Osteoblast (primary cell): ENCODE results near the gene SATB1. TPM values are rescaled to one million over a fixed set of nuclear protein-coding genes. Genes with fewer than 3 reads are reported as not detected.

Experiments used
- DNase-seq: peaks from one replicate; pipeline ENCODE4 v3.0.0; 2011; ENCODE audit warnings: low spot score, mixed read lengths; ENCODE audit not compliant: insufficient read length; ENCODE audit errors: missing footprints
- H2AFZ ChIP-seq: 2 replicates; pipeline ENCODE4 v1.6.0; 2011; ENCODE audit warnings: mild to moderate bottlenecking, low read length
- H3K27ac ChIP-seq: 2 replicates; pipeline ENCODE4 v1.5.1; 2011; ENCODE audit warnings: mild to moderate bottlenecking, low read depth, low read length, moderate library complexity
- H3K27me3 ChIP-seq: 2 replicates; pipeline ENCODE4 v1.6.0; 2012; ENCODE audit warnings: mild to moderate bottlenecking, control low read depth, inconsistent platforms, low read length, moderate library complexity; ENCODE audit not compliant: insufficient read depth
- H3K36me3 ChIP-seq: 2 replicates; pipeline ENCODE4 v1.5.1; 2011; ENCODE audit warnings: mild to moderate bottlenecking, low read length, control low read depth, moderate library complexity; ENCODE audit not compliant: insufficient read depth
- H3K4me1 ChIP-seq: 2 replicates; pipeline ENCODE4 v1.5.1; 2011; ENCODE audit warnings: mild to moderate bottlenecking, low read length, control low read depth, moderate library complexity; ENCODE audit not compliant: insufficient read depth
- H3K4me2 ChIP-seq: 2 replicates; pipeline ENCODE4 v1.6.0; 2011; ENCODE audit warnings: mild to moderate bottlenecking, low read length; ENCODE audit not compliant: insufficient read depth
- H3K4me3 ChIP-seq: fragments of 200-600 bp; sonication (generic); 3 replicates; pipeline ENCODE4 v1.5.1; 2012; ENCODE audit warnings: mild to moderate bottlenecking, low read length, inconsistent platforms; ENCODE audit not compliant: insufficient read depth
- H3K79me2 ChIP-seq: 2 replicates; pipeline ENCODE4 v1.6.0; 2012; ENCODE audit warnings: mild to moderate bottlenecking, low read length, control low read depth, inconsistent platforms; ENCODE audit not compliant: insufficient read depth
- H3K9me3 ChIP-seq: 2 replicates; pipeline ENCODE4 v1.5.1; 2011; ENCODE audit warnings: low read depth, low read length, control low read depth
- H4K20me1 ChIP-seq: 2 replicates; pipeline ENCODE4 v1.6.0; 2012; ENCODE audit warnings: mild to moderate bottlenecking, low read length, control low read depth; ENCODE audit not compliant: insufficient read depth
- total RNA-seq: library from RNA; depleted of rRNA; stranded (reverse); fragments of >200 nt; gene quantifications from 2 replicates; pipeline ENCODE4 v1.2.3, GENCODE V29; 2012
- TF ChIP-seq, protein P1 (sequence below): IDR thresholded peaks from 2 replicates; pipeline ENCODE4 v1.5.1; 2011; ENCODE audit warnings: mild to moderate bottlenecking, low read depth, low read length, moderate library complexity; ENCODE audit errors: extremely low read depth

Gene SATB1
- total RNA-seq, 1 donor: 29.0 TPM

GRCh38 chr3:18394384-18394995 is 30.6 kb downstream of the SATB1 start:
- Histone ChIP-seq H3K4me3 (no peak overlapping the region), H3K4me2 (no peak overlapping the region), H3K9me3 (no peaks in the 10 kb centered on the region), H3K27me3 (no peaks in the 10 kb centered on the region), H4K20me1 (no peaks in the 10 kb centered on the region), H3K36me3 (no peaks in the 10 kb centered on the region), H3K79me2 (no peaks in the 10 kb centered on the region), H3K27ac (no peak overlapping the region), H2AFZ (no peak overlapping the region), H3K4me1 (no peaks in the 10 kb centered on the region)
- TF ChIP-seq, protein P1, sequence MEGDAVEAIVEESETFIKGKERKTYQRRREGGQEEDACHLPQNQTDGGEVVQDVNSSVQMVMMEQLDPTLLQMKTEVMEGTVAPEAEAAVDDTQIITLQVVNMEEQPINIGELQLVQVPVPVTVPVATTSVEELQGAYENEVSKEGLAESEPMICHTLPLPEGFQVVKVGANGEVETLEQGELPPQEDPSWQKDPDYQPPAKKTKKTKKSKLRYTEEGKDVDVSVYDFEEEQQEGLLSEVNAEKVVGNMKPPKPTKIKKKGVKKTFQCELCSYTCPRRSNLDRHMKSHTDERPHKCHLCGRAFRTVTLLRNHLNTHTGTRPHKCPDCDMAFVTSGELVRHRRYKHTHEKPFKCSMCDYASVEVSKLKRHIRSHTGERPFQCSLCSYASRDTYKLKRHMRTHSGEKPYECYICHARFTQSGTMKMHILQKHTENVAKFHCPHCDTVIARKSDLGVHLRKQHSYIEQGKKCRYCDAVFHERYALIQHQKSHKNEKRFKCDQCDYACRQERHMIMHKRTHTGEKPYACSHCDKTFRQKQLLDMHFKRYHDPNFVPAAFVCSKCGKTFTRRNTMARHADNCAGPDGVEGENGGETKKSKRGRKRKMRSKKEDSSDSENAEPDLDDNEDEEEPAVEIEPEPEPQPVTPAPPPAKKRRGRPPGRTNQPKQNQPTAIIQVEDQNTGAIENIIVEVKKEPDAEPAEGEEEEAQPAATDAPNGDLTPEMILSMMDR: no peak
- no peak for DNase-seq

GRCh38 chr3:18393906-18394305 is 31.2 kb downstream of the SATB1 start:
- no peak for DNase-seq
- H3K79me2 ChIP-seq: no peaks in the 10 kb centered on the region
- no peaks in the 10 kb centered on the region for H3K9me3 ChIP-seq
- no peaks in the 10 kb centered on the region for H3K4me1 ChIP-seq
- no peak overlapping the region for H2AFZ ChIP-seq
- no peak overlapping the region for H3K4me3 ChIP-seq
- no peak overlapping the region for H3K27ac ChIP-seq
- H4K20me1 ChIP-seq: no peaks in the 10 kb centered on the region
- no peaks in the 10 kb centered on the region for H3K27me3 ChIP-seq
- H3K4me2 ChIP-seq: no peak overlapping the region
- TF ChIP-seq, protein P1: no peak
- no peaks in the 10 kb centered on the region for H3K36me3 ChIP-seq

DNA sequence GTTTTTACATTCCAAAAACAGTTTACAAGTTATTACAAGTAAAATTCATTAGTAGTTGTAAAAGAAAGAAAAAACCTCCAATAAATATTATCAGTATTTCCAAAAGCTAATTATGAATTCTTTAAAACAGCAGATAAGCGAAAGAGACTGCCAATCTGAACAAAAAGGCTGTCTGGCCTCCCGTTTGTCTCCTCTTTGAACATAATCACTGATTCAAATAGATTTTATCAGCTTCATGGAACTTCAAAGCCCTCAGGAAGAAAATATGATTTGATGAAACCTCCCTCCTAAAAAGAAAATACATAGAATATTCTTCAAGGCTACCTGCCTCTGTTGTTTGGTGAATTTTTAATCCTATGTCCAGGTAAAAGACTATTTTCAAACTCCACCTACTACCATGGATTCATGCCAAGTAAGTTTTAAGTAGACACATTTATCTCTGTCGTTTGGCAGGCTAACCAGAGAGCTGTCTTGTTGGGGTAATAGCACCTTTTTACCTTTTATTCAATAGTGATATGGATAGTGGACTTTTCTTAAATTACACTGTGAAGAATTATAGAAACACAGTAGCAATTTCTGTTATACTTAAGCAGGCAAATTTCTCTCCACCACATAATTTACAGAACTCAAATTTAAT is 35.0 kb downstream of the SATB1 start:
- Histone ChIP-seq H3K27me3 (no peaks in the 10 kb centered on the region), H2AFZ (no peak overlapping the region), H3K27ac (no peak overlapping the region), H3K9me3 (no peaks in the 10 kb centered on the region), H3K4me3 (no peak overlapping the region), H3K79me2 (no peaks in the 10 kb centered on the region), H3K4me1 (no peaks in the 10 kb centered on the region), H3K4me2 (no peak overlapping the region), H4K20me1 (no peaks in the 10 kb centered on the region), H3K36me3 (no peaks in the 10 kb centered on the region)
- no peak for DNase-seq
- TF ChIP-seq, protein P1: no peak

DNA sequence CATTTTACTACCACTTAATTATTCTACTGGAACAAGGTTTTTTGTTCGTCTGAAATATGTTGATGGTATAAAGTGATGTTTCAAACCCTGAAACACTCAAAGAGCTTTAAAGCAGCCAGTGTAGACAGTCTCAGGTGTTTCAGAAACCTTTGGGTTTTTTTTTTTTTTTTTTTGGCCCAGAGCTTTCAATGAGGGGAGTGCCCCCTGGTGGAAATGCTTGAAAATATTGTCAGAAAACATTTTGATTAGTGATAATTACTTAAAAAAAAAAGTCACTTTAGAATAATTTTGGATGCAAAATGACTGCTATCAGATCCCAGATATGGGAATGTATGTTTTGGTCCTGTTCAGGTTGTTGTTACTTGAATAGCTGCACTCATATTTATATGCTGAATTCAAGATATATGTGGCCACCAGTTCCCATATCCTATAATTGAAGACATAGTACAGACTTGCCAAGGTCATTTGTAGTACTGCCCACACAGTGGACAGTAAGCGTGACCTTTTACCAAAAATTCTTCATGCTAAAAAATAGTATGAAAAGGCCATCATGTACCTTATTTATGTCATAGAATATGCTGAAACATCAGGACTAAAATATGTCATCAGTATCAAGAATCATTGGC is 35.9 kb downstream of the SATB1 start:
- H3K27ac ChIP-seq: no peak overlapping the region
- H3K9me3 ChIP-seq: no peaks in the 10 kb centered on the region
- no peaks in the 10 kb centered on the region for H3K27me3 ChIP-seq
- TF ChIP-seq, protein P1: peak; percentile 61
- no peak overlapping the region for H3K4me3 ChIP-seq
- no peak overlapping the region for H3K4me2 ChIP-seq
- no peak overlapping the region for H2AFZ ChIP-seq
- DNase-seq: no peak
- H4K20me1 ChIP-seq: no peaks in the 10 kb centered on the region
- H3K36me3 ChIP-seq: no peaks in the 10 kb centered on the region
- no peaks in the 10 kb centered on the region for H3K79me2 ChIP-seq
- no peaks in the 10 kb centered on the region for H3K4me1 ChIP-seq
